ENCODE results near the gene OSBPL3. TPM values are rescaled to one million over a fixed set of nuclear protein-coding genes. Genes with fewer than 3 reads are reported as not detected.

The OSBPL3 gene
- total and polyA plus RNA-seq, 2 donors (not counting 1 experiment from before 2014, with no cell fraction given): 22.7 to 70.2 TPM

- Histone ChIP-seq H3K9ac (ENCODE audit: insufficient read depth, low read length) (no peak overlapping the region), H3K79me2 (ENCODE audit: control insufficient read depth, insufficient read depth, low read length) (no peaks in the 10 kb centered on the region), H3K27ac (ENCODE audit: insufficient read depth, low read length) (no peak overlapping the region), H3K36me3 (ENCODE audit: control insufficient read depth, insufficient read depth, low read length) (no peaks in the 10 kb centered on the region), H4K20me1 (ENCODE audit: control insufficient read depth, extremely low read depth, insufficient read depth, low read length) (no peaks in the 10 kb centered on the region), H3K4me1 (ENCODE audit: control insufficient read depth, extremely low read depth, insufficient read depth, low read length) (no peaks in the 10 kb centered on the region), H3K9me3 (ENCODE audit: control insufficient read depth, insufficient read depth, low read depth, low read length) (no peaks in the 10 kb centered on the region), H3K4me3 (replicated peaks in 1 of 4; ENCODE audit: control extremely low read depth in 1 of 4, insufficient read depth in 1 of 4, low read depth in 3 of 4, low read length in 4 of 4) (no peak overlapping the region), H3K4me2 (ENCODE audit: extremely low read depth, insufficient read depth, low read length) (no peak overlapping the region), H2AFZ (ENCODE audit: low read length) (no peak overlapping the region), H3K27me3 (ENCODE audit: control insufficient read depth, insufficient read depth, low read length) (no peaks in the 10 kb centered on the region)
- TF ChIP-seq CTCF (conservative IDR thresholded peaks at IDR 0.05 in 1 of 2, IDR thresholded peaks at IDR 0.05 in 1 of 2; ENCODE audit: low read depth in 1 of 2, low read length in 2 of 2): no peak
- TF ChIP-seq EZH2 (IDR thresholded peaks at IDR 0.05; ENCODE audit: low read length, missing control alignments): no peak
- DNase-seq (ENCODE audit: low read depth in 2 of 2): no peak
Observed at GRCh38 chr7:24760968-24761367, 219.0 kb downstream of the OSBPL3 start.

DNA sequence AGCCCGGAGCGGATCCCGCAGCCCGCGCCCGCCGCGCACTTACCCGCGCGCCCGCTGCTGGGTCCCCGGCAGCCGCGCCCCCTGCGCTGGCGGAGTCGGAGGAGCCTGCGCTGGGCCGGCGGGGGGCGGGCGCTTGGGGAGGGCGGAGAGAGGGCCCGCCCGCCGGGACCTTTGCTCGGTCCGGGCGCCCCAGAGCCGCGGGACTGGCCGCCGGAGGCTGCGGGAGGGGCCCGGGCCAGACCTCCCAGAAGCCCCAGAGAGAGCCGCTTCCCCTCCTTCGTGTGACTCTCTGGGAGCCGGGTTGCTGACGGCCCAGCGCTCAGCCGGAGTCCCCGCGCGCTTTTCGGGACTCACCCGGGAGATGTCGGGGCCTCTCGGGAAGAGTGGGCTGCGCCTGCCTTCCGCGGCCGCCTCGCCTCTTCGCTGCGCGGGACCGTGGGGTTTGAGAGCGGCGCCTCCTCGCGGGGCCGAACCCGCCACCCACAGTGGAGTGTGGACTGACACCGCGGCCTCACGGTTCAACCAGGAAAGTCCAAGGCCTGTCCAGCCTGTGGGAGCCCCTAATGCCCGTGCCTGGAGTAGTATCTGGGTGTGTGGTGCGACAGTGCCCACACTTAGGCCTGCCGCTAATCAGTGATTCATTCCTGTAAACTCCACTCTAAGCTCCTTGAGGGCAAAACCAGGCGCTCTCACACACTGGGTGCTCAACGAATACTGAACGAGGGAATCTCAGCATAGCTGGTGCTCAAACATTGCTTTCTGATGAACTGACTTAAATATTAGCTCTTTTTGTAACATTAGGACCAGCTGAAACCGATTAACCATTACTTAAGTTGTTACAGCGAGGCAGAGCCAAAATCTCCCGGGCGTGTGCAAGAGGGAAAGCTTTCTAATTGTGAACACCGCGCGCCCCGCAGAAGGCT is 222.4 kb downstream of the OSBPL3 start, which contains the start of gene GSDME:
GSDME (minus strand) TSS at position 112 of the 923 bp plus-strand sequence. CDS start 7,690 bp downstream, outside the sequence.
- peak within 1 kb of the TSS; percentile 83 for H3K4me2 ChIP-seq (ENCODE audit: extremely low read depth, insufficient read depth, low read length)
- no peaks in the 10 kb centered on the region for H3K27me3 ChIP-seq (ENCODE audit: control insufficient read depth, insufficient read depth, low read length)
- H4K20me1 ChIP-seq (ENCODE audit: control insufficient read depth, extremely low read depth, insufficient read depth, low read length): no peaks in the 10 kb centered on the region
- DNase-seq (ENCODE audit: low read depth in 2 of 2): peak; percentile 68 to 69
- H3K27ac ChIP-seq (ENCODE audit: insufficient read depth, low read length): peak within 1 kb of the TSS; percentile 76
- no peaks in the 10 kb centered on the region for H3K4me1 ChIP-seq (ENCODE audit: control insufficient read depth, extremely low read depth, insufficient read depth, low read length)
- no peak for TF ChIP-seq EZH2 (IDR thresholded peaks at IDR 0.05; ENCODE audit: low read length, missing control alignments)
- TF ChIP-seq CTCF (conservative IDR thresholded peaks at IDR 0.05 in 1 of 2, IDR thresholded peaks at IDR 0.05 in 1 of 2; ENCODE audit: low read depth in 1 of 2, low read length in 2 of 2): no peak
- H3K79me2 ChIP-seq (ENCODE audit: control insufficient read depth, insufficient read depth, low read length): no peaks in the 10 kb centered on the region
- H3K9me3 ChIP-seq (ENCODE audit: control insufficient read depth, insufficient read depth, low read depth, low read length): no peaks in the 10 kb centered on the region
- peak within 1 kb of the TSS; percentile 81 for H2AFZ ChIP-seq (ENCODE audit: low read length)
- H3K4me3 ChIP-seq (replicated peaks in 1 of 4; ENCODE audit: control extremely low read depth in 1 of 4, insufficient read depth in 1 of 4, low read depth in 3 of 4, low read length in 4 of 4): peak within 1 kb of the TSS; percentile 59 to 73 (median 66)
- H3K9ac ChIP-seq (ENCODE audit: insufficient read depth, low read length): peak within 1 kb of the TSS; percentile 84
- H3K36me3 ChIP-seq (ENCODE audit: control insufficient read depth, insufficient read depth, low read length): no peaks in the 10 kb centered on the region

- no peaks in the 10 kb centered on the region for H4K20me1 ChIP-seq (ENCODE audit: control insufficient read depth, extremely low read depth, insufficient read depth, low read length)
- H3K9ac ChIP-seq (ENCODE audit: insufficient read depth, low read length): peak overlapping the region; percentile 84
- no peaks in the 10 kb centered on the region for H3K36me3 ChIP-seq (ENCODE audit: control insufficient read depth, insufficient read depth, low read length)
- peak overlapping the region; percentile 76 for H3K27ac ChIP-seq (ENCODE audit: insufficient read depth, low read length)
- H3K79me2 ChIP-seq (ENCODE audit: control insufficient read depth, insufficient read depth, low read length): no peaks in the 10 kb centered on the region
- H3K4me1 ChIP-seq (ENCODE audit: control insufficient read depth, extremely low read depth, insufficient read depth, low read length): peaks cover 3% of the 10 kb centered on the region
- H2AFZ ChIP-seq (ENCODE audit: low read length): peak overlapping the region; percentile 81
- peak; percentile 67 to 71 for DNase-seq (ENCODE audit: low read depth in 2 of 2)
- H3K9me3 ChIP-seq (ENCODE audit: control insufficient read depth, insufficient read depth, low read depth, low read length): no peaks in the 10 kb centered on the region
- TF ChIP-seq EZH2 (IDR thresholded peaks at IDR 0.05; ENCODE audit: low read length, missing control alignments) (no peak), CTCF (conservative IDR thresholded peaks at IDR 0.05 in 1 of 2, IDR thresholded peaks at IDR 0.05 in 1 of 2; ENCODE audit: low read depth in 1 of 2, low read length in 2 of 2) (no peak)
- no peaks in the 10 kb centered on the region for H3K27me3 ChIP-seq (ENCODE audit: control insufficient read depth, insufficient read depth, low read length)
- H3K4me2 ChIP-seq (ENCODE audit: extremely low read depth, insufficient read depth, low read length): peak overlapping the region; percentile 83
- peak overlapping the region; percentile 59 to 73 (median 66) for H3K4me3 ChIP-seq (replicated peaks in 1 of 4; ENCODE audit: control extremely low read depth in 1 of 4, insufficient read depth in 1 of 4, low read depth in 3 of 4, low read length in 4 of 4)
Observed at GRCh38 chr7:24756545-24757352, 223.2 kb downstream of the OSBPL3 start.

All from fibroblast of lung (primary cell).